ENCODE results near the gene UCP2.

Gene UCP2

GRCh38 chr11:74010306-74011300 lies 28.0 kb upstream of the UCP2 start:
- in situ Hi-C loops (cut with HindIII; ENCODE audit: low sequenced_read_pairs) = no loop called here

GRCh38 chr11:74009675-74010305 lies 27.1 kb upstream of the UCP2 start:
- in situ Hi-C loops (cut with HindIII; ENCODE audit: low sequenced_read_pairs) = no loop called here

DNA sequence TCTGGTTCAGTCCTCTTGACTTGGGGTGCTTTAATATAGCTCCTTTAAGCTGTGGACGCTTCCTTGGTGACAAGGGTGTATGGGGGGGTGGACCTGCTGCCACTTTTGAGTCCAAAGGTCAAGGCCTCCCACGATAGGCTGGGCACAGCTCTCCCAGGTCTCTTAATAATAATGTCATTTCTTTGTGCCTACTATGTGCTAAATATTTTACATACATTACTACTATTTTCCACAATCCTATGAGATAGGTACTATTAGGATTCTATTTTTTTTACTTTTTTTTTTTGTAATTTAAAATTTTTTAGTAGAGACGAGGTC lies 26.5 kb upstream of the UCP2 start:
- in situ Hi-C loops (cut with HindIII; ENCODE audit: low sequenced_read_pairs) = no loop called here

GRCh38 chr11:74008373-74009229 lies 26.0 kb upstream of the UCP2 start, which contains the start of gene UCP3:
Gene UCP3 (minus strand): TSS chr11:74009085. CDS start chr11:74007042, 2,043 bp downstream.
- in situ Hi-C loops (cut with HindIII; ENCODE audit: low sequenced_read_pairs) = no loop called here

DNA sequence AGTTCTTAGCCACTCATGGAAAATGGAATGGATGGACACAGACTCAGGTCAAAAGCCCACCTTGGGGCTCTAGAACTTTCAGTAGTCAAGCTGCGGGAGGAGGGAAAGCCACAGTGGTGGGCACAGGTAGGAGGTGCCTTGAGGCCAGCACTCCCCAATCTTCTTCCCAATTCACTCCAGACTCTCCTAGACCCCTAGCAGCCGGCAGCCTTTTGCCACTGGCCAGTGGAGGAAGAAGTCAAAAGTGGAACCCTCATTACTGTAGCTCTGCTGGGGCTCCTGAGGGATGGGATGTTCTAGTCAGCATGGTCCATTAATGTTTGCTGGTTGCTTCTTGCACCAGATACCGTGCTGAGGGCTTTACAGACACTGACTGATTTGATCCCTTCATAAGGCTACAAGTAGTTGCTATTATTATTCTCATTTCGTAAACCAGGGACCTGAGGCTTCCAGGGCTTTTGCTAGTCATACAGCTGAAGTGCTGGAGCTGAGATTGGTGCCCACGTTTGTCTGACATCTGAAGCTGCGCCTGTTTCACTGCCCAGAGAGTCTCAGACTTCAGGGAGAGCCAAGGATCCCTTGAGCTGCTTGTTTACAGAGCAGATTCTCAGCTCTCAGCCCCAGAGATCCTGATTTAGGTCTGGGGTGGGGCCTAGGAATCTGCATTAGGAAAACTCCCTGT lies 25.2 kb upstream of the UCP2 start:
- in situ Hi-C loops (cut with HindIII; ENCODE audit: low sequenced_read_pairs) = no loop called here

DNA sequence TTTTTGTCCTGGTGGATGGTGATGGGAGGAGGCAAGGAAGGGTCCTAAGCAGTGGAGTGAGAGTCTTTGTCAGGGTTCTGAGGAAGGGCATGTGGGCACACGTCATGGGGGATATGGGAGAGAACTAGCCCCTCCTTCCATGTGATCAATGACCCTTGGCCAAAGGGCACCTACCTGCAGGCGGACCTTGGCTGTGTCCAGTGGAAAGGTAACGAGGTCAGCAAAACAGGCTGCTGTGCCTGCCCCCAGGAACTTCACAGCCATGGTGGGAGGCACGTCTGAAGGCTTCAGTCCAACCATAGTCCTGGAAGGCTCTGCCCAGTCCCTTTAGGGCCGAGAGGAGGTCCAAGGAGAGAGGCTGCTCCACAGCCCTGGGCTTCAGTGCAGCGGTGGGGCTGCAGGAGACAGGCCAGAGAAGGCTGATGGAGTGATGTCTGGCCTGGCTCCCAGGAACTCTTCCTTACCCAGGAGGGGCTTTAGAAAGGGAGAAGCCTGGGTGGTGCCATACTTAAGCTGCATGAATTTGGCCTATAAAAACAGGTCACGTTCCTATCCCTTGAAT lies 24.2 kb upstream of the UCP2 start:
- in situ Hi-C loops (cut with HindIII; ENCODE audit: low sequenced_read_pairs) = no loop called here

DNA sequence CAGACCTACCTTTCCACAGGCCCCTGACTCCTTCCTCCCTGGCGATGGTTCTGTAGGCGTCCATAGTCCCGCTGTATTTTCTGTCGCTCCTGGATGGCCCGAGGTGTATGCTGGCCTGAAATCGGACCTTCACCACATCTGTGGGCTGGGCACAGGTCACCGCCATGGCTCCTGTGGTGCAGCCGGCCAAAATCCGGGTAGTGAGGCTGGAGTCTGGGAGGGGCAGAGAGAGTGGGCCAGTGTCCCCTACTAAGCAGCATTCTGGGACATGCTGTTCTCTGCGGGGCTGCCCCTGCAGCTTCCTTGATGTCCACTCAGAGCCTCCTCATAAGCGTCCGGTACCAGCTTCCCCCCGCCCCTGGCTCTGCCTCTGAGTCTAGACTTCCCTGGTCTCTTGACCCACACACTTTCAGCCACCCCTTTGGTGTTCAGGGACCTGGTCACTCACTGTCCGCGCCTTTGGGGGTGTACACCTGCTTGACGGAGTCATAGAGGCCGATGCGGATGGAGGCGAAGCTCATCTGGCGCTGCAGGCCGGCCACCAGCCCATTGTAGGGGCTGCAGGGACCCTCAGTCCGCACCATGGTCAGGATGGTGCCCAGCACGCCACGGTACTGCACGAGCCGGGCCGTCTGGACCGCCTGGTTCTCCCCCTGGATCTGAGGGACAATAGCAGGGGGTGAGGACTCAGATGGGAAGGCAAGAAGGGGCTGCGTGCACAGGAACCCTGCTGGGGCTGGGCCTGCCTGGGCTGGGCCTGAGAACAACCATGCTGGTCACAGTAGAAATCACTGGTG lies 23.3 kb upstream of the UCP2 start:
- in situ Hi-C loops (cut with HindIII; ENCODE audit: low sequenced_read_pairs) = no loop called here

GRCh38 chr11:74004759-74005615 lies 22.3 kb upstream of the UCP2 start:
- in situ Hi-C loops (cut with HindIII; ENCODE audit: low sequenced_read_pairs) = no loop called here

- in situ Hi-C loops (cut with HindIII; ENCODE audit: low sequenced_read_pairs) = no loop called here
These were observed 21.5 kb upstream of the UCP2 start for GRCh38 chr11:74004046-74004695.

DNA sequence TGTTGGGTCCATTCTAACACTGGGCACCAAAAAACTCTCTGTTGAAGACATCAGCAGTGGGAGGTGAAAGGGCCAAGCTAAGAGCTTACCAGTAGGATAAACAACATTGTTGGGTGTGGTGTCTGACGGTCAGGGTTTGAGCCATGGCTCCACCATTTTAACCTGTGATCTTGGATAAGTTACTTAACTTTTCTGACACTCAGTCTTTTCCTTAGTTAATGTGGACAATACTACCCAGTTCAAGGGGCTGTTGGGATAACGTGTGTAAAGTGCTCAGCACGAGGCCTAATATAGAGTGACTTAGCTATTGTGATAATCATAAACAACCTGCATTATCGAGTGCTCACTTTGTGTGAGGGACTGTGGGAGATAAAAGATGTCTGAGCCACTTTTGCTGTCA lies 20.2 kb upstream of the UCP2 start:
- in situ Hi-C loops (cut with HindIII; ENCODE audit: low sequenced_read_pairs) = no loop called here

GRCh38 chr11:74001822-74002286 lies 19.2 kb upstream of the UCP2 start:
- in situ Hi-C loops (cut with HindIII; ENCODE audit: low sequenced_read_pairs) = no loop called here

DNA sequence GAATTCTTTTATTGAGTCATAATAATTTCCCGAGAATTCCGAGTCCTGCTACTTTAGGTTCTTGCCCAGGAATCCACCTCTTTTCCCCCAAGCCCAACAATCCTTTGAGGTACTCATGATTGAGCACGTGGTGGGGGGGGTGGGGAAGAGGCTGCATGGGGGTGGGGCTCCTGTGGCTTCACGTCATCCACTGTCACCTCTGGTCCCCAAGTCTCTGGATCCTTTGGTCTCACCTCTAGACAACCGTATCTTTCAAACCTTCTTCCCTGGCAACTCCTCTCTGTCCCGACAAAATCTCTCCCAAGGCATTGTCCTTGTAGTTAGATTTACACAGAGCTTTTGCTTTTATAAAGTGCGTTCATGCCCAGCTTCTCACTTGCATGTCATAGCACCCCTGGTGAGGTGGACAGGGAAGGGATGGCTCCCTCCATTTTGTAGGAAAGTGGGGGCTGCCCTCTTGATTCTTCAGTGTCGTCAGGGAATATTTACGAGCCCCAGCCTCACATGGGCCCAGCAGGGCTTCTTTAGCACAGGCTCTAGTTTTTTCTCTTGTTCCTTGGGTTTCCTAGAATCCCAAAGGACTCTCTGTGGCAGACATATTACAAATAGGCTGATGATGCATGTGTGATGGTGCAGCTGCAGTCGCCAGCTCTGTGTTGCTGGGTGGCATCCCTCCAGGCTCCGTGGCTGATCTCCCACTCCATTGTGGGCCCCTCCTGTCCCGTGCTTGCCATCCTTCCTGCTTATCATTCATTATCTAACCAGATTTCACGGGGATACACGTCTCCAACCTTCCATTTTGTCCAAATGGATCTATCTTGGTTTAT lies 17.9 kb upstream of the UCP2 start:
- in situ Hi-C loops (cut with HindIII; ENCODE audit: low sequenced_read_pairs) = no loop called here

- in situ Hi-C loops (cut with HindIII; ENCODE audit: low sequenced_read_pairs) = no loop called here
These were observed 17.1 kb upstream of the UCP2 start for GRCh38 chr11:73999581-74000306.

- in situ Hi-C loops (cut with HindIII; ENCODE audit: low sequenced_read_pairs) = no loop called here
These were observed 16.4 kb upstream of the UCP2 start for GRCh38 chr11:73998846-73999575.

DNA sequence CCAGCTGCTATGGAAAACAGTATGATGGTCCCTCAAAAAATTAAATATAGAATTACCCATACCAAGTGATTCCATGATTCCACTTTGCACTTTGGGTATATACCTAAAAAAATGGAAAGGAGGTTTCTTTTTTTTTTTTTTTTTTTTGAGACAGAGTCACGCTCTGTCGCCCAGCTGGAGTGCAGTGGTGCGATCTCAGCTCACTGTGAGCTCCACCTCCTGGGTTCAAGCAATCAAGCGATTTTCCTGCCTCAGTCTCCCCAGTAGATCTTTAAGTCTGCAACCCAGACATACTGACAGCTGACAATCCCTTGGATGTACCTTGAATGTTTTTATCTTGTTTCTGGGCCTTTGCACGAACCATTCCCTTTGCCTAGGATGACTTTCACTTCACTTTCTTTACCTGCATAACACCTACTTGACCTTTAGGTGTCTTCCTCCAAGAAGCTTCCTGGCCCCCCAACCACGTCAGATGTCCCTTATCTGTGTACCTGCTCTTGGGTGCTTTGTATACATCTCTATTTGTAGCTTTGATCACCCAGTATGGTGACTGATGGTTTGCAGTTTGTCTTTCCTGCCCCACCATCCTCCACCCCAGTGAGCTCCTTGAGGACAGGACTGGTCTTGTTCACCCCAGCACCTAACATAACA lies 14.6 kb upstream of the UCP2 start:
- in situ Hi-C loops (cut with HindIII; ENCODE audit: low sequenced_read_pairs) = no loop called here
